NCI-H460 (cell line): ENCODE data around the gene CSRNP3. TPM values are rescaled to one million over a fixed set of nuclear protein-coding genes. Genes with fewer than 3 reads are reported as not detected.

ENCODE experiments used
- DNase-seq: peaks from one replicate; pipeline ENCODE4 v3.0.0-alpha.2; 2016; ENCODE audit warnings: low read depth; ENCODE audit errors: extremely low read depth
- total RNA-seq: library from RNA; depleted of rRNA; stranded (reverse); fragments of >200 nt; shearing (Covaris generic); gene quantifications from 2 replicates; pipeline ENCODE4 v1.2.3, GENCODE V29; 2014

Gene CSRNP3
- total RNA-seq, 1 experiment from 2014 or later: 0.74 TPM

DNA sequence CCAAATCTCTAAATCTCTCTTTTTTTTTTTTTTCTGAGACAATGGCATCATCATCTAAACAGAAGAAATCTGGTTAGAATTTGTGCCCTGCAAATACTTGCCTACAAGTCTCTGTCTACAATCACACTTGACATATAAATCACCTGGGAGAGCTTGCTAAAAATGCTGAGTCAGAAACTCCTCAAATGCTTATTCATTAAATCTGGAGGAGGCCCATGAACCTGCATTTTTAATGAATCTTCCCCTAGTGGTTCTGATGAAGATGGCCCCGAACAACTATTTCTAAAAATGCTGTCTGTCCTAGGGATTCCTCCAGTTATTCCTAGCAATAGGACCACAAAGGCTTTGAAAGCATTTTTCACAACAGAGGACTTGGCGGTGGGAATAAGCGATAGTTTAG lies 1.6 kb upstream of the CSRNP3 start:
- no peak for DNase-seq

DNA sequence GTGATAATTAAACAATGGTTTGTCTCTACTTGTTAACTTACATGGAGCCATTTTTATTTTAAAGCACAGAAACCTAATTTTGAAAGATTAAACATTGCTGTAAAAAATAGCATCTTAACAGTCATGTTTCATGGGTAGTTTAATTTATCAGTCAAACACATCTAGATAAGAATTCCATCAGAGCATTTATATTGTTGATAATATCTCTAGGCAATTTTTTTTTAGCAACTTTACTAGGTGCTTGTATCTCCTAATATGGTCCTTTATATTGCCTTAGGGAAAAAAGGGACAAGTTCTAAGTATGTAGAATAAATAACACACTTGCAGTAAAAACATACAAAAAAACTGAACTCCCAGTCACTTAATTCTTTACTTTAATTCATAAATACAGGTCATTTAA lies 863 bp downstream of the CSRNP3 start:
- DNase-seq: no peak

GRCh38 chr2:165471349-165471950 lies 2.0 kb downstream of the CSRNP3 start:
- no peak for DNase-seq

DNA sequence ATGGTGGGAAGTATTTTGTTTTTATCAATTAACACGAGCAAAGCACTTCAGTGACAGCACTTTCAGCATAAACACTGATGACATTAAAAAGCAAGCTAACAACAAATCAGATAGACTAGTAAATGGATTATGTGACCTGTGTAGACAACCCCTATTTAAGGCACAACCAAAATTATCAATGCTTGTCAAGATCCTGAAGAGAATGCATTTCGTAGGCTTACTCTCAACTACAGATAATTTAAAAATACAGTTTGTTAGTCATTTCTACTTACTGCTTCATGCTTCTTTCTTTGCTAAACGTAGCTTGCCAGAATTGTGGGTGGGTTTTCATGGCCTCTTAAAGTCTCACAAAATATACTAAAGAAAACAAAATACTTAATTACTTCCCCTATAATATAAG lies 3.4 kb downstream of the CSRNP3 start:
- DNase-seq: no peak

GRCh38 chr2:165474619-165475276 lies 5.2 kb downstream of the CSRNP3 start:
- DNase-seq: no peak

DNA sequence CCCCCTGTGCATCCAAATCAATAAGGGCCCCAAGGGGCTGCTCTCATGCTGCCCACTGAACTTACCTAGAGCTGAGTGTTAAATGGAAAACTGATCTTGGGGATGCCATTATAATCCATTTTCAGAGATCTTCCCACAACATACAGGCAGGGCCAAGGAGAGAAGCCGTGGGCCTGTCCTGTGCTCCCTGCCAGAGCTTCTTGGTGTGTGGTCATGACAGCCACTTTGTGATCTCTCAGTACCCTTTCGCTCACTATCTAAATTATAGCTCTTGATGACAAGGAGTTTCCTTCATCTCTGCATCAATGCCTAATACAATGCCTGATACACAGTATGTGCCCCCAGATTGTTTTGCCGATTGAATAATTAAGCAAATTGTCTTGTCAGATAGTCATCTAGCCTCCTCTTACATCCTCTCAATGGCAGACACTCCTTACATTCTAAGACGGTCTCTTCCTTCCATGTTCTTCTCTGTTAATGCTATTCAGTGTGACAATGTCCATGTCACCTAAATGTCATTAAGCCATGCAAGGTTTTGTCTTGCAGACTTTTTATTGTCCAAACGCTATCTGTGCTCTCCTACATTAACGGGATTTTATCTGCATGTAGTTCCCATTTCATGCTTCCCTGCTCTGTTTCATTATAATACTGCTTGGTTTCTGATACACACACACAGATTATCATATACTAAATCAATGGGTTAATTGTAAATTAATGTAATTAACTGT lies 5.9 kb downstream of the CSRNP3 start:
- no peak for DNase-seq

DNA sequence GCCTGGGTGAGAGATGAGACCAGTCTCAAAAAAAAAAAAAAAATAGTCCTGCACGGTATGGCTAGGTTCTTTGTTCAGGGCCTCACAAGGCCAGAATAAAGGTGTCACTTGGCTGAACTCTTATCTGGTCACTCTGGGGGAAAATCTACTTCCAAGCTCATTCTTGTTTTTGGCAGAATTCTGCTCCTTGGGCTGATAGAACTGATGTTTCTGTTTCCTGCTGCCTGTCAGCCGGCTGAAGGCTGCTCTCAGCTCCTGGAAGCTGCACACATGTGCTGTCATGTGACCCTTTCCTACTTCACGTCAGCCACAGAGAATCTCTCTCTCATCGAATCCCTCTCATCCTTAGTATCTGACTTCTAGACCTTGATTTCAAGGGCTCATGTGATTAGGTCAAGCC lies 10.4 kb downstream of the CSRNP3 start:
- DNase-seq: no peak

GRCh38 chr2:165494573-165494972 lies 25.1 kb downstream of the CSRNP3 start:
- no peak for DNase-seq

- DNase-seq: no peak
Measured at GRCh38 chr2:165497659-165498317, 28.3 kb downstream of the CSRNP3 start.

DNA sequence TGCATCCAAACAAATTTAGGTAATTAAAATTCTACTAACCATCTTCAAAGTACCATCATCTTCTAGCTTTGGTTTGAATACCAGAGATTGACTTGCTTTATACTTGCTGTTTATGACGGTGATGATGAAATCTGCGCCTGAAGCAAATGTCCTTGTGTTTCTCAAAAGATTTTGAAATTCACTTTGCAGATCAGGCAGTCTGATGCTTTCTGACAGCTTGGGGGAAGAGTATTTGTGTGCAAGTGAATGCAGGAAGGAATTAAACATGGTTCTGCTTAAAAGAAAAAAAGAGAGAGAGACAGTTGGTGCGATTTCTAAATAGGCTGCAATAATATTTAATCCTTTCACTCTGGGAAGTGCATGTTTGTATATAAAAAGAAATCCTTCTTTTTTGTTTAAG lies 29.6 kb downstream of the CSRNP3 start:
- DNase-seq: no peak

DNA sequence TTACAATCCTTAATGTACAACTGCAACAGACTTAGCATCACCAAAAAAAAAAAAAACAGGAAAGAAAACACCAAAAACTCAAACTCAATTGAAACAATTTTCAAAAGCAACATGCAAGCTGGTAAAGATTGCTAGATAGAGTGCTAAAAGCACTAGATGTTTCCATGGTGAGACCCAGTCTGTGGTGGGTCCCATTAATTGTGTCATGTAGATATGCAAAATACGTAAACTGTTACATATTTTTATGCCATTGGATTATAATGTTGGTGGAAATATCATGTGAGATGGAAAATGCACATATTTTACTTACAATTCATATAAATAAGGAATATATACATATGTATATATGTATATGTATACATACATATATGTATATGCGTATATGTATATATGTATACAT lies 30.5 kb downstream of the CSRNP3 start:
- no peak for DNase-seq

- no peak for DNase-seq
Measured at GRCh38 chr2:165500816-165501215, 31.3 kb downstream of the CSRNP3 start.

DNA sequence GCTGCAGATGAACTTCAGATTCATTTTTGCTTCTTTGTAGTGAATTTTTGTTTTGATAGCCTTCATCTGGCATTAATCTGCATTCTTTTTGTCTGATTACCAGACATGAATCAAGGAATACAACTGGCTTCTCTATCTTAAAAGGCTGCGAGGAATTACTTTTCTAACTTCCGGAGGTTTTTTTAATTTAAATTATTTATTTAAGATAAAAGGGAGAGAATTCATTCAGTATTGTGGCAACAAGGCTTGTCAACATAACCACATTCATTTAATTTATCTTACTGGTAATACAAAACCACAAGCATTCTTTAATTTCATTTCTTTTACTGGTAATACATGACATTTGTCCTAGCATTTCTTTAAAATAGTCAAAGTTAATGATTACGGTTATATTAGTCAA lies 36.0 kb downstream of the CSRNP3 start:
- no peak for DNase-seq

- DNase-seq: no peak
Measured at GRCh38 chr2:165508927-165509326, 39.4 kb downstream of the CSRNP3 start.

DNA sequence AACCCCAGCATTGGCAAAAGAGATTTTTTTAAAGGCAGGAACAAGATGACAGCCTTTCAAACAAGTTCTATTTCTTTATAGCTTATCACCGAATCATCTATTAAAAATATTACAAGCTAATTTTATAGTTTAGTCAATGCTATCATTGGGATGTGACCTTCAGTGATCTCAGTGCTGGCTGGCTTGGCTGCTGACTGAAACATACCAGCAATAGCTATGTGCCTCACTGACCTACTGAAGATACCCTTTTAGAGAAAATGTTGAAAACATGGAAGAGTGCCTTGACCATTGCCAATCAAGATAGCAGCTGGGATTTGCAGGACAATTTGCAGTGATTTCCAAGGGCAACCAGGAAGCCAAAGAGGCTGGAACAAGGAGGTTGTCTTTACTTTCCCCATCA lies 44.0 kb downstream of the CSRNP3 start:
- no peak for DNase-seq

DNA sequence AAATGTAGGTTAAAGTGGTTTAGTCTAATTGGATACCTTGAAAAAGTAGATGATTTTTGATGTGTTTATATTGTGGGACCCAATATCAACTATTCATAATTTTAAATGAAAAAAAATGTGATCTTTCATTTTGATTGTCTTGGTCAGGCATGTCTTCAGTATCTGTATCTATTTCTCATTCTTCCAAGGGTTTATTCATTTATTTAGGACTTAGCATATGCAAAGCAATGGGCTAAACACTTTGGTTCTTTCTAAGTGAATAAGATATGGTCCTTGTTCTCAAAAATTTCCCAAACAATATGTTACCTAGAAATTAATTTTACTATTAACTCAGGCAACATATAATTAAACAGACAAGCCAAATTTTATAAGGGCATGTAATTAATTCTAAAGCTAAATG lies 49.1 kb downstream of the CSRNP3 start:
- no peak for DNase-seq

DNA sequence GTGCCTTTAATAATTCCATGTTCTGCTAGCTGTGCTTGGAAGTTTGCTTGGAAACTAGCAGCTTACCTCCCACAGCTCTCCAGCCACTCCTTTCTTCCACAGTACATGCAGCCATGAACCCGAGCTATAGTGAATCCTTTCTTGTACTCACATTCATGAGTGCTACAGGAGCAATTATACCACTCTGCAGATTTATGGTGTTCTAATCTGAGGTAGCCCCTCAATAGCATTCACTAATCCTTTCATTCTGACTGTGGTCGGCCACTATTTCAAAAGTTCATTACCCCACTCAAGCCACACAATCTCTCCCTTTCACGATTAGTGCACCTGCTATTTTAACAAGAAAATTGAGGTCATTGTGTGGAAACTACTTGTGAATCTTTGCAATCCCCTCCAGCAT lies 53.2 kb downstream of the CSRNP3 start:
- DNase-seq: no peak

DNA sequence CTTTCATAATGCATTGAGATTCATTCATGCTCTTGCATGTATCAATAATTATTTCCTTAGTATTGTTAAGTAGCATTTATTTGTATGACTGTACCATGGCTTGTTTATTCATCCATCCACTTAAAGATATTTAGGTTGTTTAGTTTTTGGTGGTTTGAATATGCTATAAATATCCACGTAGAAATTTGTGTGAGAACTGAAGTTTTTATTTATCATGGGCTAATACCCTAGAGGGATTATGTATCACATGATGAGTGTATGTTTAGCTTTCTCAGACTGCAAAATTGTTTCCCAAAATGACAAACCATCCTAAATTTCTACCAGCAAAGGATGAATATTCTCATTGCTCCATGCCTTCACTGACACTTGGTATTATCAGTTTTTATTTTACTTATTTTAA lies 55.2 kb downstream of the CSRNP3 start:
- DNase-seq: no peak

- DNase-seq: no peak
Measured at GRCh38 chr2:165528691-165529090, 59.2 kb downstream of the CSRNP3 start.

- no peak for DNase-seq
Measured at GRCh38 chr2:165529130-165529529, 59.6 kb downstream of the CSRNP3 start.

- no peak for DNase-seq
Measured at GRCh38 chr2:165533331-165533730, 63.8 kb downstream of the CSRNP3 start.

DNA sequence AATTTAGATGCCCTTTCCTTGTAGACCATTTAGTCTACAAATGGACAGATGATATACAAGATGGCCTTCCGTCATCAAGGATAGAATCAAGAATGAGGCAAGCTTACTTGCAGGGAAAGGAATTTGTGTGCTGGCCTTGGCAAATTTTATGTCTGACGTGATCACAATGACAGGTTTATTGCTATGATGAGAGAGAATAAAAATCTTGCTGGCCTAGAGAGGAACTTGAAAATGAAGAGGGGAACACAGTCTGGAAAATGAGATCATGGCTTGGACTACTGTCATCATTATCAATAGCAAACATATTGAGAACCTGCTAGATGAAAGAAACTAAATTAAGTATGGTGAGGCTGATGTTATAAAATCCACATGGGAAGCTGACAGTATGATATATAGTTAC lies 66.0 kb downstream of the CSRNP3 start:
- no peak for DNase-seq
